Retinal pigment epithelial cell (primary cell): Measurements from ENCODE around the gene MYL4.

Source experiments
- DNase-seq: peaks from one replicate; pipeline ENCODE4 v3.0.0-alpha.2; 2010; ENCODE audit warnings: low read depth
- H3K4me3 ChIP-seq: 2 replicates; pipeline ENCODE4 v1.5.1; 2011; ENCODE audit warnings: mild to moderate bottlenecking, low read length, control low read depth, moderate library complexity
- CTCF ChIP-seq: conservative IDR thresholded peaks from 2 replicates; pipeline ENCODE4 v1.5.1; 2011; ENCODE audit warnings: low read depth, low read length, control low read depth, inconsistent platforms

MYL4 gene

GRCh38 chr17:47243737-47244598 lies 34.8 kb downstream of the MYL4 start:
- TF ChIP-seq CTCF: no peak
- DNase-seq: no peak
- H3K4me3 ChIP-seq: no peak overlapping the region

- DNase-seq: no peak
- TF ChIP-seq CTCF: no peak
- no peak overlapping the region for H3K4me3 ChIP-seq
Observed at GRCh38 chr17:47244697-47245096, 35.5 kb downstream of the MYL4 start.

GRCh38 chr17:47246120-47246519 lies 37.0 kb downstream of the MYL4 start:
- DNase-seq: no peak
- no peak for TF ChIP-seq CTCF
- H3K4me3 ChIP-seq: no peak overlapping the region

- no peak for TF ChIP-seq CTCF
- DNase-seq: no peak
Observed at GRCh38 chr17:47250855-47251254, 41.7 kb downstream of the MYL4 start.

GRCh38 chr17:47251421-47251940 lies 42.3 kb downstream of the MYL4 start:
- no peak for TF ChIP-seq CTCF
- DNase-seq: no peak
- no peak overlapping the region for H3K4me3 ChIP-seq

More at GRCh38 chr17:47250855-47251254, 41.7 kb downstream of the MYL4 start:
- no peak overlapping the region for H3K4me3 ChIP-seq

- H3K4me3 ChIP-seq: no peak overlapping the region
- DNase-seq: no peak
- no peak for TF ChIP-seq CTCF
Observed at GRCh38 chr17:47252209-47252608, 43.1 kb downstream of the MYL4 start.
